Activated gamma-delta T cell treated with Interleukin-2 at 50 U/mL for 16 hours (primary cell): Measurements from ENCODE around the gene PRKCG.

ENCODE experiments used
- DNase-seq: peaks from one replicate; pipeline ENCODE4 v3.0.0-alpha.2; 2020

PRKCG gene

GRCh38 chr19:53873773-53874605, 8.0 kb upstream of the PRKCG start:
- DNase-seq, result no peak

- no peak for DNase-seq
Observed at GRCh38 chr19:53874606-53874990, 7.4 kb upstream of the PRKCG start.

- DNase-seq, result no peak
Observed at GRCh38 chr19:53875602-53876325, 6.2 kb upstream of the PRKCG start.

- no peak for DNase-seq
Observed at GRCh38 chr19:53876651-53877224, 5.3 kb upstream of the PRKCG start.

- DNase-seq, result no peak
Observed at GRCh38 chr19:53877361-53877766, 4.6 kb upstream of the PRKCG start.

GRCh38 chr19:53878776-53879139, 3.2 kb upstream of the PRKCG start:
- DNase-seq, result no peak

GRCh38 chr19:53879140-53880081, 2.6 kb upstream of the PRKCG start:
- peak; percentile 82 for DNase-seq

GRCh38 chr19:53880711-53881481, 1.1 kb upstream of the PRKCG start:
- DNase-seq, result no peak

- DNase-seq, result no peak
Observed at GRCh38 chr19:53882391-53883050, 524 bp downstream of the PRKCG start.

GRCh38 chr19:53883231-53883661, 1.2 kb downstream of the PRKCG start:
- peak; percentile 49 for DNase-seq

GRCh38 chr19:53883741-53884140, 1.7 kb downstream of the PRKCG start:
- no peak for DNase-seq

- DNase-seq, result no peak
Observed at GRCh38 chr19:53884256-53884655, 2.3 kb downstream of the PRKCG start.

GRCh38 chr19:53885036-53885435, 3.0 kb downstream of the PRKCG start:
- DNase-seq, result no peak

GRCh38 chr19:53892301-53892980, 10.4 kb downstream of the PRKCG start:
- no peak for DNase-seq

- no peak for DNase-seq
Observed at GRCh38 chr19:53892981-53893325, 11.0 kb downstream of the PRKCG start.

GRCh38 chr19:53894707-53895106, 12.7 kb downstream of the PRKCG start:
- no peak for DNase-seq

GRCh38 chr19:53896682-53897081, 14.7 kb downstream of the PRKCG start:
- DNase-seq, result no peak

- no peak for DNase-seq
Observed at GRCh38 chr19:53897459-53897858, 15.5 kb downstream of the PRKCG start.

GRCh38 chr19:53898166-53898565, 16.2 kb downstream of the PRKCG start:
- no peak for DNase-seq

GRCh38 chr19:53898636-53899341, 16.8 kb downstream of the PRKCG start:
- no peak for DNase-seq
